MM.1S (cell line): ENCODE measurements around the gene BRD4.

Experiments used
- DNase-seq: peaks from one replicate; pipeline ENCODE4 v3.0.0-alpha.2; 2015
- H2AFZ ChIP-seq: fragments of 300-600 bp; sonication (generic); 2 replicates; pipeline ENCODE4 v1.6.0; 2016; ENCODE audit warnings: antibody characterized with exemption, low read length
- H3F3A ChIP-seq: fragments of 300-600 bp; sonication (generic); 2 replicates; pipeline ENCODE4 v1.6.1; 2016; ENCODE audit warnings: mild to moderate bottlenecking, antibody characterized with exemption, low read length, moderate library complexity, mixed read lengths; ENCODE audit not compliant: insufficient read depth
- H3K27ac ChIP-seq: fragments of 300-600 bp; sonication (generic); 2 replicates; pipeline ENCODE4 v1.5.1; 2016; ENCODE audit warnings: mild to moderate bottlenecking, low read length
- H3K27me3 ChIP-seq: fragments of 300-600 bp; sonication (generic); replicated peaks from 2 replicates; pipeline ENCODE4 v1.6.0; 2016; ENCODE audit warnings: low read length; ENCODE audit not compliant: insufficient read depth
- H3K36me3 ChIP-seq: fragments of 300-600 bp; sonication (generic); replicated peaks from 2 replicates; pipeline ENCODE4 v1.6.1; 2016; ENCODE audit warnings: mild to moderate bottlenecking, low read length, mixed read lengths; ENCODE audit not compliant: insufficient read depth
- H3K4me1 ChIP-seq: fragments of 300-600 bp; sonication (generic); 2 replicates; pipeline ENCODE4 v1.6.1; 2016; ENCODE audit warnings: low read length, mixed read lengths
- H3K4me2 ChIP-seq: fragments of 300-600 bp; sonication (generic); 2 replicates; pipeline ENCODE4 v1.6.0; 2016; ENCODE audit warnings: low read depth, low read length
- H3K4me3 ChIP-seq: fragments of 300-600 bp; sonication (generic); 2 replicates; pipeline ENCODE4 v1.5.1; 2016; ENCODE audit warnings: low read length, mixed read lengths
- H3K79me2 ChIP-seq: fragments of 300-600 bp; sonication (generic); 2 replicates; pipeline ENCODE4 v1.6.1; 2016; ENCODE audit warnings: mixed run types, low read length, mixed read lengths
- H3K9ac ChIP-seq: fragments of 300-600 bp; sonication (generic); 2 replicates; pipeline ENCODE4 v1.6.1; 2016; ENCODE audit warnings: low read length, mixed read lengths
- H3K9me2 ChIP-seq: fragments of 300-600 bp; sonication (generic); replicated peaks from 2 replicates; pipeline ENCODE4 v1.6.1; 2016; ENCODE audit warnings: mild to moderate bottlenecking, low read length, mixed read lengths; ENCODE audit not compliant: insufficient read depth
- H3K9me3 ChIP-seq: fragments of 300-600 bp; sonication (generic); replicated peaks from 2 replicates; pipeline ENCODE4 v1.6.1; 2016; ENCODE audit warnings: mild to moderate bottlenecking, low read length, mixed read lengths; ENCODE audit not compliant: insufficient read depth
- H4K20me1 ChIP-seq: fragments of 300-600 bp; sonication (generic); 2 replicates; pipeline ENCODE4 v1.6.1; 2016; ENCODE audit warnings: mild to moderate bottlenecking, low read length, moderate library complexity, mixed read lengths; ENCODE audit not compliant: insufficient read depth
- EZH2 ChIP-seq: fragments of 300-600 bp; sonication (generic); optimal IDR thresholded peaks from 2 replicates; pipeline ENCODE3; 2017; ENCODE audit warnings: low read depth, mild to moderate bottlenecking, antibody characterized with exemption, low read length, mixed read lengths
- EZH2phosphoT487 ChIP-seq: fragments of 300-600 bp; sonication (generic); IDR thresholded peaks from 2 replicates; pipeline ENCODE4 v1.6.1; 2018; ENCODE audit warnings: antibody characterized with exemption, low read length
- TF ChIP-seq, protein P1 (sequence below): fragments of 300-600 bp; sonication (generic); IDR thresholded peaks from 2 replicates; pipeline ENCODE4 v1.5.1; 2016; ENCODE audit warnings: antibody characterized with exemption, low read length, mixed read lengths

BRD4 gene

DNA sequence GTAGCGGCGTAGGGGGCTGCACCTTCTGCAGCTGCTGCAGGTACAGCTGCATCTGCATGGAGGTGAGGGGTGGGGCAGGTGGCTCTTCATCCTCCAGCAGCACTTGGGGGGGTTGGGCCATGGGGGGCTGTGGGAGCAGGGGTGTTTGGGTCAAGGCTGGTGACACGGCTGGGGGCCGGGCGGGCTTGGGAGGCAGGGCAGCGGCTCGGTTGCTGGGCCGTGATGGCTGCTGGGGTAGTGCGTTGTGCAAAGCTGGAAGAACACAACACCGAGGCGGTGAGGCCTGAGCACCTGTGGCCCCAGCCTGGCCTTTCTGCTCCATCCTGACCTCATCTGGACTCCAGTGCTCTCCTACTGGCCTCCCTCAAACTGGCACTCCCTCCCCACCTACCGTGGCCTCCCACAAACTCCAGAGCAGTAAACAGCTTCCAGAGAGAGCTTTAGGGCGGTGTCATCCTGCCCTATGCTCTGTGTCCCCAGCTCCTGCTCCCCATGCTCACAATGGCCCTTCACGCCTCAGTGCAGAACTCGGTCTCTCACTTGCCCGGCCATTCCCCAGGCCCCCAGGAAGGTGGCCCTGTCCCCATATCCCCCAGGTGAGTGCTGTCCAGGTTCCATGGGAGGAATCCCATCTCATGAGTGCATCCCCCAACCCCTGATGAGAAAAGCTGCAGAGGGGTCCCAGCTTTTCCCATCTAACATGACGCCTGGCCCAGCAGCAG, 88.9 kb downstream of the BRD4 start:
- H3K4me3 ChIP-seq = no peak overlapping the region
- H2AFZ ChIP-seq = no peak overlapping the region
- no peaks in the 10 kb centered on the region for H3K9me2 ChIP-seq
- no peak overlapping the region for H3K4me2 ChIP-seq
- H3K27ac ChIP-seq = no peak overlapping the region
- H3K9me3 ChIP-seq = no peaks in the 10 kb centered on the region
- 0 out of 2 replicates have a peak, but pooled peaks cover under 1% of the 10 kb centered on the region for H3K79me2 ChIP-seq
- no peak overlapping the region for H3K9ac ChIP-seq
- no peaks in the 10 kb centered on the region for H3K4me1 ChIP-seq
- no peak for DNase-seq
- TF ChIP-seq, protein P1, sequence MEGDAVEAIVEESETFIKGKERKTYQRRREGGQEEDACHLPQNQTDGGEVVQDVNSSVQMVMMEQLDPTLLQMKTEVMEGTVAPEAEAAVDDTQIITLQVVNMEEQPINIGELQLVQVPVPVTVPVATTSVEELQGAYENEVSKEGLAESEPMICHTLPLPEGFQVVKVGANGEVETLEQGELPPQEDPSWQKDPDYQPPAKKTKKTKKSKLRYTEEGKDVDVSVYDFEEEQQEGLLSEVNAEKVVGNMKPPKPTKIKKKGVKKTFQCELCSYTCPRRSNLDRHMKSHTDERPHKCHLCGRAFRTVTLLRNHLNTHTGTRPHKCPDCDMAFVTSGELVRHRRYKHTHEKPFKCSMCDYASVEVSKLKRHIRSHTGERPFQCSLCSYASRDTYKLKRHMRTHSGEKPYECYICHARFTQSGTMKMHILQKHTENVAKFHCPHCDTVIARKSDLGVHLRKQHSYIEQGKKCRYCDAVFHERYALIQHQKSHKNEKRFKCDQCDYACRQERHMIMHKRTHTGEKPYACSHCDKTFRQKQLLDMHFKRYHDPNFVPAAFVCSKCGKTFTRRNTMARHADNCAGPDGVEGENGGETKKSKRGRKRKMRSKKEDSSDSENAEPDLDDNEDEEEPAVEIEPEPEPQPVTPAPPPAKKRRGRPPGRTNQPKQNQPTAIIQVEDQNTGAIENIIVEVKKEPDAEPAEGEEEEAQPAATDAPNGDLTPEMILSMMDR = no peak
- TF ChIP-seq EZH2 (no peak), EZH2phosphoT487 (no peak)
- H3K27me3 ChIP-seq = no peaks in the 10 kb centered on the region
- peaks cover 6% of the 10 kb centered on the region; the same call in 1 of the 2 replicates for H3K36me3 ChIP-seq
- H4K20me1 ChIP-seq = no peaks in the 10 kb centered on the region
- no peaks in the 10 kb centered on the region for H3F3A ChIP-seq

DNA sequence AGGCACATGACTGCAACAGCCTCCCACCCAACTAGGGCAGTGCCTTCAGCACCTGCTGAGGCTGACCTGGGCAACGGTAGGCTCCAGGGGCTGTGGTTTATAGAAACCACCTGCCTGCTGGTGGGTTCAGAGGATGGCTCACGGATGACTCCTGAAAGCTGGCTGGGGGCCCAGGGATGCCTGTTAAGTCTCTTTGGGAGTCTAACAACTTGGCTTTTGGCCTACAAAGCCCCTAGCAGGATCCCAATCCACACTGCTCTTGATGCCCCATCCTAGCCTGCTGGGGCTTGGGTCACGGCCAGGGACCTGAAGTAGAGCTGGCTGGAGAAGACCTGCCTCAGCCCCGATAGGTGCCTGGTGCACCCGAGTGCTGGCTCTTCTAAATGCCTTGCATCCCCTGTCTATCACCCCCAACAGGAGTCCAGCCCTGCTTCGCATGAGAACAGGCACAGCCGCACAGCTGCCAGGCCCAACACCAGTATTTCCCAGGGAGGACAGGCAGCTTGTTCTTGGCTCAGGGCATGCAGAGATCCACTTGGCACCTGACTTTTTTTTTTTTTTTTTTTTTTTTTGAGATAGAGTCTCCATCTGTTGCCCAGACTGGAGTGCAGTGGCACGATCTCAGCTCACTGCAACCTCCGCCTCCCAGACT, 91.0 kb downstream of the BRD4 start:
- H3F3A ChIP-seq = no peaks in the 10 kb centered on the region
- TF ChIP-seq, protein P1 = no peak
- TF ChIP-seq EZH2phosphoT487 (no peak), EZH2 (no peak)
- H3K4me2 ChIP-seq = no peak overlapping the region
- H3K27me3 ChIP-seq = no peaks in the 10 kb centered on the region
- no peak overlapping the region for H2AFZ ChIP-seq
- no peaks in the 10 kb centered on the region for H3K9me3 ChIP-seq
- no peaks in the 10 kb centered on the region for H3K9me2 ChIP-seq
- no peaks in the 10 kb centered on the region for H3K79me2 ChIP-seq
- no peak overlapping the region for H3K9ac ChIP-seq
- no peak for DNase-seq
- no peaks in the 10 kb centered on the region for H4K20me1 ChIP-seq
- no peaks in the 10 kb centered on the region for H3K4me1 ChIP-seq
- no peak overlapping the region for H3K4me3 ChIP-seq
- no peak overlapping the region for H3K27ac ChIP-seq
- H3K36me3 ChIP-seq = peaks cover 6% of the 10 kb centered on the region; the same call in 1 of the 2 replicates

DNA sequence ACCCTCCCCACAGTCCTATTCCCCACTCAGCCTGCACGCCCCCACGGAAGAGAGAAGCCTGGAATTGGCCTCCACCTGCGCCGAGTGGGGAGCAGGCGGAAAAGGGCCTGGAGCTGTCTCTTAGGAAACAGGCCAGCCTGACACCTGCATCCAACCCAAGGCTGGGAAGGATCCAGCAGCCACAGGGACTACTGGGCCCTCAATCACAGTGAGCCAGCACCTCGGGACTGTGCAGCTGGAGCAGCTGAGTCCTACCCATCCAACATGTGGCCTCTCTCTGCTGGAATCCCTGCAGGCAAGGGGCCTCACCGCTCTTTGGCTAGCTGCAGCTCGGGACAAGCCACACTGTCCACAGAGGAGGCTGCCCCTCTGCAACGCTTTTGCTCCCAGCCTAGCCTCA, 91.8 kb downstream of the BRD4 start:
- Histone ChIP-seq H4K20me1 (no peaks in the 10 kb centered on the region), H3F3A (peaks cover under 1% of the 10 kb centered on the region; the same call in 1 of the 2 replicates), H3K4me1 (no peaks in the 10 kb centered on the region), H3K9ac (no peak overlapping the region), H3K36me3 (no peaks in the 10 kb centered on the region; the same call in 1 of the 2 replicates), H3K4me3 (no peak overlapping the region), H2AFZ (no peak overlapping the region), H3K79me2 (no peaks in the 10 kb centered on the region), H3K9me3 (no peaks in the 10 kb centered on the region), H3K27ac (no peak overlapping the region), H3K4me2 (no peak overlapping the region), H3K9me2 (no peaks in the 10 kb centered on the region), H3K27me3 (no peaks in the 10 kb centered on the region)
- TF ChIP-seq, protein P1 = no peak
- no peak for TF ChIP-seq EZH2phosphoT487
- no peak for TF ChIP-seq EZH2
- no peak for DNase-seq
